RPMI7951 (cell line): Measurements from ENCODE around the gene RBM38. TPM values are rescaled to one million over a fixed set of nuclear protein-coding genes. Genes with fewer than 3 reads are reported as not detected.

Experiments
- DNase-seq: peaks from one replicate; pipeline ENCODE4 v3.0.0-alpha.2; 2012; ENCODE audit warnings: low read depth
- total RNA-seq: library from RNA; depleted of rRNA; stranded (reverse); fragments of >200 nt; shearing (Covaris generic); gene quantifications from 2 replicates; pipeline ENCODE4 v1.2.3, GENCODE V29; 2014

RBM38 gene
- total RNA-seq, 1 experiment from 2014 or later: 10.3 TPM

- DNase-seq: peak; percentile 86
These were observed 44.5 kb downstream of the RBM38 start for GRCh38 chr20:57435498-57436222.

- no peak for DNase-seq
These were observed 45.0 kb downstream of the RBM38 start for GRCh38 chr20:57436223-57436545.

GRCh38 chr20:57437267-57437666 is 46.1 kb downstream of the RBM38 start:
- DNase-seq: no peak

GRCh38 chr20:57437672-57438330 is 46.6 kb downstream of the RBM38 start:
- DNase-seq: no peak

- DNase-seq: no peak
These were observed 47.4 kb downstream of the RBM38 start for GRCh38 chr20:57438552-57438951.

- no peak for DNase-seq
These were observed 48.2 kb downstream of the RBM38 start for GRCh38 chr20:57439432-57439831.

GRCh38 chr20:57439993-57440392 is 48.8 kb downstream of the RBM38 start:
- no peak for DNase-seq

GRCh38 chr20:57440678-57441509 is 49.7 kb downstream of the RBM38 start:
- no peak for DNase-seq

- no peak for DNase-seq
These were observed 50.4 kb downstream of the RBM38 start for GRCh38 chr20:57441510-57442154.

- DNase-seq: no peak
These were observed 51.1 kb downstream of the RBM38 start for GRCh38 chr20:57442158-57442887.

- no peak for DNase-seq
These were observed 51.7 kb downstream of the RBM38 start for GRCh38 chr20:57442888-57443239.

- DNase-seq: no peak
These were observed 52.4 kb downstream of the RBM38 start for GRCh38 chr20:57443349-57444265.

- no peak for DNase-seq
These were observed 53.3 kb downstream of the RBM38 start for GRCh38 chr20:57444394-57445048.

- peak; percentile 57 for DNase-seq
These were observed 54.1 kb downstream of the RBM38 start for GRCh38 chr20:57445298-57445697.

- DNase-seq: no peak
These were observed 54.6 kb downstream of the RBM38 start for GRCh38 chr20:57445774-57446173.

GRCh38 chr20:57448764-57449354 is 57.7 kb downstream of the RBM38 start:
- DNase-seq: no peak

GRCh38 chr20:57449398-57450354 is 58.5 kb downstream of the RBM38 start:
- DNase-seq: no peak

- DNase-seq: peak; percentile 51
These were observed 59.2 kb downstream of the RBM38 start for GRCh38 chr20:57450419-57450818.
